T-helper 17 cell (primary cell): Measurements from ENCODE around the gene ATG9A. TPM values are rescaled to one million over a fixed set of nuclear protein-coding genes. Genes with fewer than 3 reads are reported as not detected.

Source experiments
- total RNA-seq, 4 donors: library from RNA in 2 of 4; stranded (reverse) in 2 of 4; gene quantifications; one replicate each; pipeline ENCODE4 v1.2.3 and lab custom pipeline; 2022 to 2026

ATG9A gene
- total RNA-seq, 2 donors from 2014 or later, result 42.4 to 72.1 TPM

Other genes with a start within 250 kb of the ATG9A start
- gene FEV, start 244.5 kb downstream of the ATG9A start, total RNA-seq, result not detected
- gene CRYBA2, start 236.2 kb downstream of the ATG9A start, total RNA-seq, result not detected
- not detected for gene CFAP65, start 188.1 kb downstream of the ATG9A start, total RNA-seq
- not detected for gene IHH, start 168.7 kb downstream of the ATG9A start, total RNA-seq
- 10 to 100 TPM; 11.8 to 15.2 TPM for gene NHEJ1, start 68.8 kb downstream of the ATG9A start, total RNA-seq
- 1 to 10 TPM in 1 of 2 donors, under 1 TPM in 1; 0.65 to 1.0 TPM for gene SLC23A3, start 59.6 kb downstream of the ATG9A start, total RNA-seq
- gene CNPPD1, start 52.7 kb downstream of the ATG9A start, total RNA-seq, result 10 to 100 TPM; 50.8 to 58.1 TPM
- 10 to 100 TPM; 78.4 to 81.4 TPM for gene RETREG2, start 51.4 kb downstream of the ATG9A start, total RNA-seq
- 10 to 100 TPM; 65.3 to 71.1 TPM for gene ZFAND2B, start 22.9 kb downstream of the ATG9A start, total RNA-seq
- 1 to 10 TPM; 2.6 to 6.6 TPM for gene ABCB6, start 10.7 kb downstream of the ATG9A start, total RNA-seq
- 10 to 100 TPM; 92.5 to 93.5 TPM for gene ANKZF1, start 170 bp upstream of the ATG9A start, total RNA-seq
- gene GLB1L, start 15.8 kb upstream of the ATG9A start, total RNA-seq, result 1 to 10 TPM in 1 of 2 donors, under 1 TPM in 1; 0.94 to 3.1 TPM
- 10 to 100 TPM; 11.9 to 17.2 TPM for gene STK16, start 15.8 kb upstream of the ATG9A start, total RNA-seq
- not detected for gene TUBA4B, start 23.6 kb upstream of the ATG9A start, total RNA-seq
- 100 to 1,000 TPM; 107 to 184 TPM for gene TUBA4A, start 24.3 kb upstream of the ATG9A start, total RNA-seq
- gene DNAJB2, start 49.7 kb upstream of the ATG9A start, total RNA-seq, result 100 to 1,000 TPM; 101 to 120 TPM
- 1 to 10 TPM in 1 of 2 donors, not detected in 1; 2.6 TPM for gene PTPRN, start 79.8 kb upstream of the ATG9A start, total RNA-seq
- gene RESP18, start 103.1 kb upstream of the ATG9A start, total RNA-seq, result not detected
- 100 to 1,000 TPM in 1 of 2 donors, 10 to 100 TPM in 1; 81.3 to 107 TPM for gene DNPEP, start 158.3 kb upstream of the ATG9A start, total RNA-seq
- not detected for gene DES, start 188.7 kb upstream of the ATG9A start, total RNA-seq
- 1 to 10 TPM; 7.3 to 8.4 TPM for gene SPEG, start 205.2 kb upstream of the ATG9A start, total RNA-seq